AG08396 (cell line): ENCODE data around the gene CAMK2N2.

Source experiments
- DNase-seq: peaks from one replicate; pipeline ENCODE4 v3.0.0; 2012; ENCODE audit warnings: low spot score, mixed read lengths

The CAMK2N2 gene

DNA sequence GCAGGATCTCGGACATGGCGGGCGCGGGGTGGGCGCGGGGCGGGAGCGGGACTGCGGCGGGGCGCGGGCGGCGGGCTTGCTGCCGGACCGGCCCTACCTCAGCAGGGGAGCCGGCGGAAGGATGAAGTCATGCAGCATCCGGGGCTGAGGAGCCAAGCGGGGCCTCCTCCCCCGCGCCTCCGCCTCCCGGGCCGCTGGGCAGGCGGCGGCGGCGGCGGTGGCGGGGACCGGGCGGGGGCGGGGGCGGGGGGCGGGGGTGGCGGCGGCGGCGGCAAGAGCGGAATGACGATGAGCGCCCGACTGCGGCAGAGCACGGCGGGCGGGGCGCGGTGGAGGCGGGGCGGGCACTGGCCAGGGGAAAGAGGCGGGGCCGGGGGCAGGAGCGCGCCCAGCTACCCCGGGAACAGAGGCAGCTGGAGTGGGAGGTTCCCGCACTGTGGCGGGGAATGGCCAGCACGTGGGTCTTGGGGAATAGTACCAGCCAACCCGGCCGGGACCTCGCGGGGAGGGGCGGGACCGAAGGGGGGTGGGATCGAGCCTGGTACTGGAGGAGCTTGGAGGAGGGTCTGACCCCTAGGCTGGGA, at the start of gene CAMK2N2:
TSS of gene CAMK2N2 (minus strand) at position 284 of the 584 bp plus-strand sequence. CDS start at position 16, 268 bp downstream.
- DNase-seq: peak; percentile 89

GRCh38 chr3:184308744-184309143, 47.4 kb upstream of the CAMK2N2 start:
- DNase-seq: no peak

DNA sequence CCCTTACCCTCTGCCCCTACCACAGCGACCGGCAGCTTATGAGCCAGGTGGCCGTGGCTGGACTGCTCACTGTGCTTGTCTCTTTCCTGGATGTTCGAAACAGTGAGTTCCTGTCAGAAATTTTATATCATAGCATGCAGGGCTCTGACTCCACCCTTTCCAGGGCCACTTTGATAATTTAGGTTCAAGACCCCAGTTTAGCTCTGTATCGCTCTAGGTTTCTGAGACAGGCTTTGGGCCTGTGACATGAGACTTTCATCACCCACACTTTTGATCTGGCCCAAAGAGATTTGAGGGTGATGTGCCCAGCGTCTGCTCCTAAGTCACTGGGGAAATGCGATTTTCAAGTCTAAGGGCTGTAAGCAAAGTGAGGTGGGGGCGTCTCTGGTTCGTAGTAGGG, 46.6 kb upstream of the CAMK2N2 start:
- DNase-seq: no peak

GRCh38 chr3:184306341-184306972, 45.1 kb upstream of the CAMK2N2 start:
- DNase-seq: no peak

GRCh38 chr3:184305577-184305976, 44.2 kb upstream of the CAMK2N2 start:
- DNase-seq: no peak

DNA sequence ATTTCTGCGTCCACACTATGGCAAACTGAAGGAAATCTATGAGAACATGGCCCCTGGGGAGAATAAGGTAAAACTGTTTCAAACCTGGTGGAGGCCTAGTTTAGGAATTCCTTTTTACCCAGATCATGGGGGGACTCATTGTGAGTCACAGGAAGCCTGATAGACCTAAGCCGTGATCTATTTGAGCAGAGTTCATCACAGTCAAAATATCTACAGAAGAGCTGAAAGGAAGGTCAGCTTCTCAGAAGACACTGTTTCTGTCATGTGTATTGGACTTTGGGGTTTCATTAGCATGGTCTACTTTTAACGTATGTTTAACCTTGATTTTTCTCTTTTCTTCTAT, 39.0 kb upstream of the CAMK2N2 start:
- DNase-seq: no peak

GRCh38 chr3:184299488-184300377, 38.4 kb upstream of the CAMK2N2 start:
- DNase-seq: no peak

DNA sequence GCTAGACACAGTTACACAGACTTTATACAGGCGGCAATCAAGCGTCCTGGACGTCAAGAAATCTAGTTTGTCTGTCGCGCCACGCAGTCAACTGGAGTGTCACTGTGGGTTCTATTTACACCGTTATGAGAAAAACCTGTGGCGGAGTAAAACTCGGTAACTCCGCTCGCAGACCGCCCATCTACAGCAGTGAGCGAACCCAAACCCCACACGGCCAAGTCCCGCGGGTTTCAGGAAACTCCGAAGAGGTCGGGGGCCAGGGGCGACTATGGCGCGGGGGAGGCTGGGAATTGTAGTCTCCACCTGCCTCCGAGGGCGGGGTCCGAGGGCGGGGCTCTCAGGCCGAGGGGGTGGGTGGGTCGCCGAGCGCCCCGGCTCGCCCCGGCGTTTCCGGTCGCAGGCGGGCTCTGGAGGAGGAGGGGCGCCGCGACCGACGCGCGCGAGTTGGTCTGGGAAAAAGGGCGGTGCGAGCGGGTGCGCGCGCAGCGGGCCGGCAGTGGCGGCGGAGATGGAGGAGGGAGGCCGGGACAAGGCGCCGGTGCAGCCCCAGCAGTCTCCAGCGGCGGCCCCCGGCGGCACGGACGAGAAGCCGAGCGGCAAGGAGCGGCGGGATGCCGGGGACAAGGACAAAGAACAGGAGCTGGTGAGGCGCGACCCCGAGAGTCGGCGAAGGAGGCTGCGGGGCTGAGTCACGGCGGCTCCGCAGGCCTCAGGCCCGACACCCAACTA, 37.6 kb upstream of the CAMK2N2 start, which contains the start of gene PSMD2:
TSS of gene PSMD2 (plus strand) at position 483 of the 729 bp plus-strand sequence. CDS start at position 509, 26 bp downstream.
- DNase-seq: peak; percentile 99

GRCh38 chr3:184296616-184297015, 35.3 kb upstream of the CAMK2N2 start:
- no peak for DNase-seq

DNA sequence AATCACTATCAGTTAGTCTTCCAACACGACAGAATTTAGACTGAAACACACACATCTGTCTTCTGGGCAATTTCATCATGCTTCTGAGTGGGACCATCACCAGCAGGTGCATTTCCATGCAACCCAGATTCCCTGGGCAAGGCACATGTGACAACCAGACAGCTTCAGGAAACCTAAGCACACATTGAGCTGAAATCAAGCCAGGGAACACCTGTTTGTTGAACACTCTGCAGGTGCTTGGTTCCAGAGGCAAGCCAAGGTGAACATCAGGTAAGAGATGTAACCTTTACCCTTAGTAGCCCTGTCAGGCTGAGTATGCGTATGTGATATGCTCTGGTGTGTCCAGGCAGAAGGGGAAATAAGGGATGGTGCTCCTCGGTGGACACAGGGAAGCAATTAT, 34.4 kb upstream of the CAMK2N2 start:
- no peak for DNase-seq

GRCh38 chr3:184291738-184292445, 30.5 kb upstream of the CAMK2N2 start:
- DNase-seq: no peak

- DNase-seq: no peak
These were observed 29.8 kb upstream of the CAMK2N2 start for GRCh38 chr3:184291044-184291737.

DNA sequence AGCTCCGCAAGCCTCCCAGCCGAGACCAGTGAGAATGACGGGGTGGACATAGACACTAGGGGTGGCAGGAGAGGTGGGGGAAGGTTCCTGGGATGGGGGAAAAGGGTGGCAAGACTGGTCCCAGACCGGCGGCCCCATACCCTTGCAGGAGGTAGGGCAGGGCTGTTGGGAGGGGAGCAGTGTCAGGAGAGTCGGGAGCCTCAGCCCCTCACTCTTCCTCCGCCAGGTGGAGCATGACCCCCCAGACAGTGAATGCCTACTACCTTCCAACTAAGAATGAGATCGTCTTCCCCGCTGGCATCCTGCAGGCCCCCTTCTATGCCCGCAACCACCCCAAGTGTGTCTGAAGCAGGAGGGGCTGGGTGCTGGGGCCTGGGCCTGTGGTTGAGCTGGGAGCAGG, 29.0 kb upstream of the CAMK2N2 start:
- DNase-seq: no peak

DNA sequence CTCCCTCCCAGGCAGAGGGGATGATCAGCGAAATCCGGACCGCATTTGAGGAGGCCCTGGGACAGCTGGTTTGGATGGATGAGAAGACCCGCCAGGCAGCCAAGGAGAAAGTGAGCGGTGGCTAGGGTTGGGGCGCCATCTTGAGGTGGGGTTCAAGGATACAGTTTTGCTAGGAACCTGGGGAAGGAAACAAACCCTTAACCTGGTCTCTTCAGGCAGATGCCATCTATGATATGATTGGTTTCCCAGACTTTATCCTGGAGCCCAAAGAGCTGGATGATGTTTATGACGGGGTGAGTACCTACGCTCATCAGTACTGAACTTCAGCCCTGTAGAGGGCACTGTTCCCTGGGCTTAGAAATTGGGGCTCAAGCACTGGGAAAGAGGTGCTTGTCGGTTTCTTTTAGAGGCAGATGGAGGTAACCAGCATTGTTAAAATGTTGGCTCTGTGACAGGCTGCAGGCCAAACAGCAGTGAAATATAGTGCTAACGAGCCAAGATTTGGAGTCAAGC, 28.1 kb upstream of the CAMK2N2 start:
- DNase-seq: peak; percentile 77

DNA sequence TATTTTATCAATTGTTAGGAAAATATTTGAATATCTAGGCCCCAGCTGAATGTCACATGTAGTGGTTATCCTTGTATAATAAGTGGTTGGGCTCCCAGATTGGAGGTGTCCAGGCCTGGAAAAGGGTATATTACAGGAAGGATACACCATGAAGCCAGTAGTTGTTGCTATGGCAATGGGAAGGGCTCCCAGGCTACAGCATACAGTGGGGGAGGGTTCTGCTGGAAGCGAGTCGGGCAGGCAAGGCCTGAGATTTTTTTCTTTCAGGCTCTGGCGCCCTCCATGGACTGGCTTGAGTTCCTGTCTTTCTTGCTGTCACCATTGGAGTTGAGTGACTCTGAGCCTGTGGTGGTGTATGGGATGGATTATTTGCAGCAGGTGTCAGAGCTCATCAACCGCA, 23.3 kb upstream of the CAMK2N2 start:
- DNase-seq: peak; percentile 89

- DNase-seq: no peak
These were observed 22.3 kb upstream of the CAMK2N2 start for GRCh38 chr3:184283681-184284080.

GRCh38 chr3:184282941-184283340, 21.6 kb upstream of the CAMK2N2 start:
- no peak for DNase-seq

- DNase-seq: no peak
These were observed 16.0 kb upstream of the CAMK2N2 start for GRCh38 chr3:184277366-184277765.

DNA sequence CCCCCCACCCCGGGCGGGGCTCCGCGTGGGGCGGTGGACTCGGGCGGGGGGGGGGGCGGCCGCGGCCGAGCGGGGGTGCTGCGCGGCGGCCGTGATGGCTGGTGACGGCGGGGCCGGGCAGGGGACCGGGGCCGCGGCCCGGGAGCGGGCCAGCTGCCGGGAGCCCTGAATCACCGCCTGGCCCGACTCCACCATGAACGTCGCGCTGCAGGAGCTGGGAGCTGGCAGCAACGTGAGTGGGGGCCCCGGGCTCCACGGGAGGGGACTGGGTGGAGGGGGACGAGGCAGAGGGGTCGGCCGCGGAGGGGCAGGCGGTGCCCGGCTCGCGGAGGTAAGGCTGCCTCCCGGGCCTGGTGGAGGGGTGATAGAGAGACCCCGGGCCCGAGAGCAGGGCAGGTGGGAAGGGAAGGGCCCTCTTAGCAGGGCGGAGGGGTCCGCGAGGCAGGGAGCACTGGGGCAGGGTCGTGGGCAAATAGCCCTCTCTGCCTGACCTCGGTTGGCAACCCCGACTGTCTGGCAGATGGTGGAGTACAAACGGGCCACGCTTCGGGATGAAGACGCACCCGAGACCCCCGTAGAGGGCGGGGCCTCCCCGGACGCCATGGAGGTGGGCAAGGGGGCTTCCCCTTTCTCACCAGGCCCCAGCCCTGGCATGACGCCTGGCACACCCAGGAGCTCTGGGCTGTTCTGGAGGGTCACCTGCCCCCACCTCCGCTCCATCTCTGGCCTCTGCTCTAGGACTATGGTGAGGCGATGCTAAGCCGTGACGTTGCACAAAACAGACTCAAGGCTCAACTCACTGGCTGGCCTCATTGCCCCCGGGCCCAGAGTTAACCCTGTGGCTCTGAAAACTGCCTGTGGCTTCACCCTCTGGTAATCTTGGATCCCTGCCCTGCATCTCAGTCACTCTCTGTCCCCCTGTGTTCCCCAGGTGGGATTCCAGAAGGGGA, 14.9 kb upstream of the CAMK2N2 start, which contains the start of gene ECE2:
TSS of gene ECE2 (plus strand) at position 62 of the 950 bp plus-strand sequence. CDS start at position 194, 132 bp downstream.
- DNase-seq: peak; percentile 69

- DNase-seq: no peak
These were observed 14.0 kb upstream of the CAMK2N2 start for GRCh38 chr3:184275381-184275701.
